ENCODE results near the gene CYP46A1.
"Not testable (repeated sequence)": the region's sequence is repeated elsewhere in the genome, so short reads cannot be mapped to it uniquely, and the experiment has no call there.

The CYP46A1 gene

DNA sequence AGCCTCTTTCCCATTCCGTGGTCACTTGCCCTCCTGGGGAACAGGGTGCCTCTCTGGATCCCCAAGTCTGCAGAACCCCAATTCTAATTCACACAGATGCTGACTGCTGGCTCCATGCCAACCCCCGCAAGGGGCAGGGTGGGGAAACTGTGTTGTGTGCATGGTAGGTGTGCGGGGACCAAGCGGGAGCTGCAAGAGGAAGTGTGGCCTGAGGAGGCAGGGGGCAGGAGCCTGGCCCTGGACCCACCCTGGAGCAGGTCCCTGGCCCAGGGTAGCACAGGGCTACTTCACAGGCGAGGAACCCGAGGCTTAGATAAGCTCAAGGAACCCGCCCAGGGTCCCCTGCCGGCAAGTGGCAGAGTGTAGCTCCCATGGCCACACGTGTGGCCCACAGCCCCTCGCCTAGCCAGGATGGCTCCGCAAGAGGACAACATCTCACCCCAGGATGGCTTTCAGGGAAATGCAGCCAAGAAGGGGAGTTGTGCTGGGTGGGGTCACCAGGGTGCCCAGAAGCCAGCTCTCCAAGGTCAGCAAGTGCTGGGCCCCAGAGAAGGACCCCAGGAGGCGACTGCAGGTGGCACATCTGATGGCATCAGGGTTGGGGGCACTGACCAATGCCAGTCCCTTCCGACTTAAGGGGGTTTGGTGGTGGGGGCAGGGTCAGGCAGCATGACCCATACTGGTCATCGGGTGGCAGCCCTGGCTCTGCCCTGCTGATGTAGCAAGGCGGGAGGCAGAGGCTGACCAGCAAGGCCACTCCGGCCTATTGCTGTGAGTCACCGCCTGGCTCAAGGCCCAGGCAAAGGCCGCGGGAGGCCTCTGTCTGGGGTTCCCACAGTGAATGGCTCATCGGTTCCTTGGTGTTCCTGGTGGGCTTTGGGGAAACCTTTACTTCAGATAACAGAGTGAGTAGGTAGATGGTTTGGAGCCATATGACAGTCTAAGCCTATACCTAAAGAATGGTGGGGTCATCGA lies 71.8 kb downstream of the CYP46A1 start:
- H3K27me3 ChIP-seq (ENCODE audit: control insufficient read depth, insufficient read depth, low read length) = no peaks in the 10 kb centered on the region
- H3K4me1 ChIP-seq (ENCODE audit: control insufficient read depth, low read depth, low read length) = peaks cover 17% of the 10 kb centered on the region
- no peak overlapping the region for H3K4me3 ChIP-seq (ENCODE audit: low read length)

GRCh38 chr14:99756796-99757195 lies 72.7 kb downstream of the CYP46A1 start:
- Histone ChIP-seq H3K4me1 (ENCODE audit: control insufficient read depth, low read depth, low read length) (peaks cover 17% of the 10 kb centered on the region), H3K27ac (ENCODE audit: low read length) (no peak overlapping the region), H3K9ac (ENCODE audit: low read length) (no peak overlapping the region)

More for the DNA sequence above, 71.8 kb downstream of the CYP46A1 start:
- H3K9ac ChIP-seq (ENCODE audit: low read length) = no peak overlapping the region
- H3K27ac ChIP-seq (ENCODE audit: low read length) = no peak overlapping the region
- no peaks in the 10 kb centered on the region for H3K9me3 ChIP-seq (ENCODE audit: control insufficient read depth, low read depth, low read length)
- no peaks in the 10 kb centered on the region for H3K36me3 ChIP-seq (ENCODE audit: control insufficient read depth, low read depth, low read length)

DNA sequence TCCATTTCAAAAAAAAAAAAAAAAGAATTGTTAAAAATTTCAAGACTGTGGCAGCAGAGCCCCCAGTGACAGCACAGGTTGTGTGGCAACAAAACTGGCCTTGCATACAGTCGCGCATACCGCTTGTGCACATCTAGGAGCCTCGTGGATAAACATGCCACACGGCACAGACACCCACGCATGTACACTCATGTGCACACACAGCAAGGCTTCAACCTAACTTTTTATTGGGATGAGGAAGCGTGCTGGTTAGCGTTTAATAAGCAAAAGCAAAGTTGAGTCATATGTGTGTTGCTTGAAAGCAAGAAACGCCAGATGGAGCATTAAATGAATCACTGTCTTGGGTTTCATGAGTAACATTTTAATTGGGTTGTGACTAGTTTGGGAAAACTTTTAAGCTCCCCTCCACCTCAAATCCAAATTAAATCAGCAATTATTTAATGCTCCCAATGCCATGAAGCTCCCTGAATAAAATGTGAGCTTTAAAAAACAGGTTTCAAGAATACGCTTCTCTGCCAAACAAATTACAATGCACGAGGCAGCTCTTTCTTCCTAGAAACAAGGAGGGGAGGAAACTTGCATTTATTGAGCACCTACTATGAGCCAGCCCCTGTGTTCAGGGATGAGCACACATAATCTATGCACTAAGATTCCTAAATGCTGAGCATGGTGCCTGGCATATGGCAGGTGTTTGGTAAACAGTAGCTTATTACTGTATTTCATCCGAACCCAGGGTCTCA lies 73.4 kb downstream of the CYP46A1 start:
- H3K9ac ChIP-seq (ENCODE audit: low read length) = no peak overlapping the region
- peaks cover 17% of the 10 kb centered on the region for H3K4me1 ChIP-seq (ENCODE audit: control insufficient read depth, low read depth, low read length)
- no peak overlapping the region for H3K27ac ChIP-seq (ENCODE audit: low read length)

More at GRCh38 chr14:99756796-99757195, 72.7 kb downstream of the CYP46A1 start:
- H3K27me3 ChIP-seq (ENCODE audit: control insufficient read depth, insufficient read depth, low read length) = no peaks in the 10 kb centered on the region
- no peak overlapping the region for H3K4me3 ChIP-seq (ENCODE audit: low read length)
- H3K9me3 ChIP-seq (ENCODE audit: control insufficient read depth, low read depth, low read length) = no peaks in the 10 kb centered on the region
- H3K36me3 ChIP-seq (ENCODE audit: control insufficient read depth, low read depth, low read length) = no peaks in the 10 kb centered on the region

DNA sequence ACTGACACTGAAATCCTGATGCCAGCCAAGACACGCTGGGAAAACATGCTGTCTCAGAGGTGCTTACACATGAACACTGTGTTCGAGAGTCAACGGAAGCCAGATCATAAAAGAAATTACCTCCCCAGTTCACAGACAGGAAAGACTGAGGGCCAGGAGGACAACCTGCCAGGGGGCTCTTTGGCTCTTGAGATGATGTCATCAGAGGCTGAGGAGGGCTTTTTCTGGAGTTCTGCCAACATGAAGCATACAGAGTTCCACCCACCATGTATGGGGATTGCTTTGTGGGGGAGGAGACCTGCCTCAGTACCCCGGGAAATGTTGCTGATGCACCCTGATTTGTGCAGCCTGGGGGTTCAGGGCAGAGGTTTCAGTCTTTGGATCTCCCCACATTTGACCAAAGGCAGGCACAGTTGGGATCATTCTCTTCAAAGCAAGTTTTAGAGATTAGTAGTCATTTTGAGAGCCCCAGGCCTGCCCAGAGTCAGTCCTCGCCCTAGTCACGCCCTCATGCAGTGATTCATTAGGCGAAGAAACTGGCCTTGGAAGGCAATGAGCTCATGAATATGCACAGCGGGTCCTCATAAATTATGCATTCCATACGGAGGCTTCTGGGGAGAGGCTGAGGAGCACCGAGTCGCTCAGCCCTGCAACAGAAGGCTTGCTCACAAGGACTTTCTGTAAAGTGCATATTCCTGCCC lies 74.2 kb downstream of the CYP46A1 start:
- no peak overlapping the region for H3K27ac ChIP-seq (ENCODE audit: low read length)

More for the DNA sequence above, 73.4 kb downstream of the CYP46A1 start:
- Histone ChIP-seq H3K27me3 (ENCODE audit: control insufficient read depth, insufficient read depth, low read length) (no peaks in the 10 kb centered on the region), H3K9me3 (ENCODE audit: control insufficient read depth, low read depth, low read length) (no peaks in the 10 kb centered on the region), H3K36me3 (ENCODE audit: control insufficient read depth, low read depth, low read length) (no peaks in the 10 kb centered on the region), H3K4me3 (ENCODE audit: low read length) (no peak overlapping the region)

GRCh38 chr14:99758872-99759545 lies 74.9 kb downstream of the CYP46A1 start:
- Histone ChIP-seq H3K9me3 (ENCODE audit: control insufficient read depth, low read depth, low read length) (no peaks in the 10 kb centered on the region), H3K36me3 (ENCODE audit: control insufficient read depth, low read depth, low read length) (no peaks in the 10 kb centered on the region), H3K27me3 (ENCODE audit: control insufficient read depth, insufficient read depth, low read length) (no peaks in the 10 kb centered on the region), H3K4me3 (ENCODE audit: low read length) (no peak overlapping the region), H3K27ac (ENCODE audit: low read length) (no peak overlapping the region), H3K9ac (ENCODE audit: low read length) (no peak overlapping the region), H3K4me1 (ENCODE audit: control insufficient read depth, low read depth, low read length) (peaks cover 17% of the 10 kb centered on the region)

More for the DNA sequence above, 74.2 kb downstream of the CYP46A1 start:
- H3K4me3 ChIP-seq (ENCODE audit: low read length) = no peak overlapping the region
- H3K9me3 ChIP-seq (ENCODE audit: control insufficient read depth, low read depth, low read length) = no peaks in the 10 kb centered on the region
- no peaks in the 10 kb centered on the region for H3K27me3 ChIP-seq (ENCODE audit: control insufficient read depth, insufficient read depth, low read length)
- no peaks in the 10 kb centered on the region for H3K36me3 ChIP-seq (ENCODE audit: control insufficient read depth, low read depth, low read length)
- H3K4me1 ChIP-seq (ENCODE audit: control insufficient read depth, low read depth, low read length) = peaks cover 17% of the 10 kb centered on the region
- no peak overlapping the region for H3K9ac ChIP-seq (ENCODE audit: low read length)

- Histone ChIP-seq H3K36me3 (ENCODE audit: control insufficient read depth, low read depth, low read length) (no peaks in the 10 kb centered on the region), H3K4me3 (ENCODE audit: low read length) (no peak overlapping the region), H3K9ac (ENCODE audit: low read length) (no peak overlapping the region), H3K27ac (ENCODE audit: low read length) (no peak overlapping the region), H3K4me1 (ENCODE audit: control insufficient read depth, low read depth, low read length) (peaks cover 17% of the 10 kb centered on the region), H3K9me3 (ENCODE audit: control insufficient read depth, low read depth, low read length) (no peaks in the 10 kb centered on the region), H3K27me3 (ENCODE audit: control insufficient read depth, insufficient read depth, low read length) (no peaks in the 10 kb centered on the region)
Observed at GRCh38 chr14:99759546-99759925, 75.4 kb downstream of the CYP46A1 start.

GRCh38 chr14:99760817-99761216 lies 76.7 kb downstream of the CYP46A1 start:
- Histone ChIP-seq H3K4me3 (ENCODE audit: low read length) (no peak overlapping the region), H3K9me3 (ENCODE audit: control insufficient read depth, low read depth, low read length) (no peaks in the 10 kb centered on the region), H3K4me1 (ENCODE audit: control insufficient read depth, low read depth, low read length) (peaks cover 17% of the 10 kb centered on the region), H3K9ac (ENCODE audit: low read length) (no peak overlapping the region), H3K27me3 (ENCODE audit: control insufficient read depth, insufficient read depth, low read length) (no peaks in the 10 kb centered on the region), H3K36me3 (ENCODE audit: control insufficient read depth, low read depth, low read length) (no peaks in the 10 kb centered on the region), H3K27ac (ENCODE audit: low read length) (no peak overlapping the region)

DNA sequence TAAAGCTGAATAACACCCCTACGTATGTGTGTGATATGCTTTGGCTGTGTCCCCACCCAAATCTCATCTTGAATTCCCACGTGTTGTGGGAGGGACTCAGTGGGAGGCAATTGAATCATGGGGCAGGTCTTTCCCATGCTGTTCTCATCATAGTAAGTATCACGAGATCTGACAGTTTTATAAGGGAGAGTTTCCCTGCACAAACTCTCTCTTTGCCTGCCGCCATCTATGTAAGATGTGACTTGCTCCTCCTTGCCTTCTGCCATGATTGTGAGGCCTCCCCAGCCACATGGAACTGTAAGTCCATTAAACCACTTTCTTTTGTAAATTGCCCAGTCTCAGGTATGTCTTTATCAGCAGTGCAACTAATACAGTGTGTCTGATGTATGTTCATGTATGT lies 78.8 kb downstream of the CYP46A1 start:
- not testable (repeated sequence) for H3K27ac ChIP-seq (ENCODE audit: low read length); H3K9me3 ChIP-seq (ENCODE audit: control insufficient read depth, low read depth, low read length); H3K27me3 ChIP-seq (ENCODE audit: control insufficient read depth, insufficient read depth, low read length); H3K36me3 ChIP-seq (ENCODE audit: control insufficient read depth, low read depth, low read length); H3K4me3 ChIP-seq (ENCODE audit: low read length); H3K9ac ChIP-seq (ENCODE audit: low read length)
- peaks cover 16% of the 10 kb centered on the region for H3K4me1 ChIP-seq (ENCODE audit: control insufficient read depth, low read depth, low read length)

- Histone ChIP-seq H3K36me3 (ENCODE audit: control insufficient read depth, low read depth, low read length) (no peaks in the 10 kb centered on the region), H3K9me3 (ENCODE audit: control insufficient read depth, low read depth, low read length) (no peaks in the 10 kb centered on the region), H3K4me3 (ENCODE audit: low read length) (no peak overlapping the region), H3K27ac (ENCODE audit: low read length) (no peak overlapping the region), H3K27me3 (ENCODE audit: control insufficient read depth, insufficient read depth, low read length) (no peaks in the 10 kb centered on the region), H3K4me1 (ENCODE audit: control insufficient read depth, low read depth, low read length) (peaks cover 9% of the 10 kb centered on the region), H3K9ac (ENCODE audit: low read length) (no peak overlapping the region)
Observed at GRCh38 chr14:99763527-99764221, 79.6 kb downstream of the CYP46A1 start.

- Histone ChIP-seq H3K4me1 (ENCODE audit: control insufficient read depth, low read depth, low read length) (peaks cover 4% of the 10 kb centered on the region), H3K4me3 (ENCODE audit: low read length) (no peak overlapping the region), H3K9me3 (ENCODE audit: control insufficient read depth, low read depth, low read length) (no peaks in the 10 kb centered on the region), H3K27ac (ENCODE audit: low read length) (no peak overlapping the region), H3K36me3 (ENCODE audit: control insufficient read depth, low read depth, low read length) (no peaks in the 10 kb centered on the region), H3K9ac (ENCODE audit: low read length) (no peak overlapping the region), H3K27me3 (ENCODE audit: control insufficient read depth, insufficient read depth, low read length) (no peaks in the 10 kb centered on the region)
Observed at GRCh38 chr14:99764222-99764706, 80.2 kb downstream of the CYP46A1 start.
